Neural crest cell (in vitro differentiated cells): ENCODE measurements around the gene ZNF157. TPM values are rescaled to one million over a fixed set of nuclear protein-coding genes. Genes with fewer than 3 reads are reported as not detected.
"Not testable (repeated sequence)": the region's sequence is repeated elsewhere in the genome, so short reads cannot be mapped to it uniquely, and the experiment has no call there.

Experiments
- DNase-seq: peaks from one replicate; pipeline ENCODE4 v3.0.0; 2021; ENCODE audit warnings: low read depth, mixed read lengths, low spot score
- H3K27ac Mint-ChIP-seq: one replicate; pipeline ENCODE4 v1.8.0; 2021; ENCODE audit warnings: mild to moderate bottlenecking, mixed read lengths; ENCODE audit not compliant: unreplicated experiment
- H3K27me3 Mint-ChIP-seq: 2 replicates; pipeline ENCODE4 v1.8.0; 2021; ENCODE audit warnings: low read depth, mild to moderate bottlenecking, mixed read lengths
- H3K36me3 Mint-ChIP-seq: 2 replicates; pipeline ENCODE4 v1.8.0; 2021; ENCODE audit warnings: low read depth, mild to moderate bottlenecking, mixed read lengths
- H3K4me1 Mint-ChIP-seq: 2 replicates; pipeline ENCODE4 v1.8.0; 2021; ENCODE audit warnings: mixed read lengths
- H3K4me3 Mint-ChIP-seq: one replicate; pipeline ENCODE4 v1.8.0; 2021; ENCODE audit warnings: mild to moderate bottlenecking, mixed read lengths
- H3K9me3 Mint-ChIP-seq: 2 replicates; pipeline ENCODE4 v1.8.0; 2021; ENCODE audit warnings: mixed read lengths
- CTCF ChIP-seq: fragments of 200-600 bp; sonication (generic); conservative IDR thresholded peaks from 2 replicates; pipeline ENCODE4 v1.5.0; 2021; ENCODE audit warnings: antibody characterized with exemption, mild to moderate bottlenecking
- long read RNA-seq: library from polyadenylated mRNA; unstranded; transcript quantifications from one replicate; pipeline ENCODE4 v2.0.0, GENCODE V29; 2020
- total RNA-seq: library from RNA; stranded (reverse); gene quantifications from 2 replicates; pipeline ENCODE4 v1.2.1, GENCODE V29; 2021

Gene ZNF157
- total RNA-seq, result 1.4 and 1.9 TPM in 2 replicates
- long read RNA-seq, result 0 reads

- Mint-ChIP-seq H3K4me3 (no peak within 1 kb of the TSS), H3K36me3 (peaks cover 2% of the 10 kb centered on the region), H3K27ac (no peak within 1 kb of the TSS), H3K27me3 (no peaks in the 10 kb centered on the region), H3K4me1 (peaks cover 12% of the 10 kb centered on the region), H3K9me3 (no peaks in the 10 kb centered on the region)
- no peak for DNase-seq
- TF ChIP-seq CTCF, result no peak
Measured at GRCh38 chrX:47370278-47370677, at the start of gene ZNF157. Gene ZNF157, plus strand, starts transcription at chrX:47370578. Its CDS starts 91 bp downstream, at chrX:47370669.

GRCh38 chrX:47321386-47321785, 49.0 kb upstream of the ZNF157 start:
- no peak for TF ChIP-seq CTCF
- Mint-ChIP-seq H3K4me3 (peak overlapping the region; percentile 74), H3K27me3 (no peaks in the 10 kb centered on the region), H3K9me3 (peaks cover 2% of the 10 kb centered on the region), H3K36me3 (no peaks in the 10 kb centered on the region), H3K27ac (peak overlapping the region; percentile 91), H3K4me1 (peaks cover 27% of the 10 kb centered on the region)
- peak; percentile 68 for DNase-seq

DNA sequence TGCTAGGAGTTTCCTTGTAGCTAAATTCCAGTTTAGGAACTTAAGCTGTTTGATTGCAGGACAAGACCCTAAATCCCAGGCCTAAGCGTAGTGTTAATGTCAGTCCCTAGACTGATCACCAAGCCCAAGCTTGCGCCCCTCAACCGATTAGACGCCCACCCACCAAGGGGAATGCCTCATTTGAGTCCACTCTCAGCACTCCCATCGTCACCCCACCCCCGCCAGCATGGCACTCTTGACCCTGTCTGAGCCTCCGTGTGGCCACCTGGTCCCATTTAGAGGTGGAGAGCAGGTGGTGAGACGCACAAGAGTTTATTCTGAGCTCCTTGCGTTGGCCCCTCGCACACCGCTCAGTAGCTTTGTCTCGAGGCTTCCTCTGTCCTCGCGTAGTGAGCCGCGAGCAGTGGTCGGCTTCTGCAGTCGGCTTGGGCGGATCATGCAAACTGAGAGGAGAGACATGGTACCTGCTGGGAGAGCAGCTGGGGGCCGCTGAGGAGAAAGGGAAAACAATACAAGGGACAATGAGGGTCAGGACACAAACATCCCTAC, 48.5 kb upstream of the ZNF157 start:
- Mint-ChIP-seq H3K4me1 (peaks cover 22% of the 10 kb centered on the region), H3K9me3 (peaks cover 2% of the 10 kb centered on the region), H3K27me3 (no peaks in the 10 kb centered on the region), H3K4me3 (peak overlapping the region; percentile 74), H3K27ac (peak overlapping the region; percentile 91), H3K36me3 (no peaks in the 10 kb centered on the region)
- TF ChIP-seq CTCF, result no peak
- peak; percentile 2 for DNase-seq

GRCh38 chrX:47327902-47328301, 42.5 kb upstream of the ZNF157 start:
- H3K4me1 Mint-ChIP-seq, result peaks cover 10% of the 10 kb centered on the region
- H3K9me3 Mint-ChIP-seq, result no peaks in the 10 kb centered on the region
- DNase-seq, result no peak
- H3K27ac Mint-ChIP-seq, result no peak overlapping the region
- no peaks in the 10 kb centered on the region for H3K27me3 Mint-ChIP-seq
- TF ChIP-seq CTCF, result no peak
- H3K36me3 Mint-ChIP-seq, result no peaks in the 10 kb centered on the region
- H3K4me3 Mint-ChIP-seq, result no peak overlapping the region

DNA sequence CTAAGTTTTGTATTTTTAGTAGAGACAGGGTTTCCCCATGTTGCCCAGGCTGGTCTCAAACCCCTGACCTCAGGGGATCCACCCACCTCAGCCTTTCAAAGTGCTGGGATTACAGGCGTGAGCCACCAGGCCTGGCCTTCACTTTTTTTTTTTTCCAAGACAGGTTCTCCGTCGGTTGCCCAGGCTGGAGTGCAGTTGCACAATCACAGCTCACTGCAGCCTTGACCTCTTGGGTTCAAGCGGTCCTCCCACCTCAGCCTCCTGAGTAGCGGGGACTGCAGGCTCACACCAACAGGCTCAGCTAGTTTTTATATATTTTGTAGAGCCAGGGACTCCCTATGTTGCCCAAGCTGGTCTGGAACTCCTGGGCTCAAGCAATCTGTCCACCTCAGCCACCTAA, 37.6 kb upstream of the ZNF157 start:
- H3K27ac Mint-ChIP-seq, H3K27me3 Mint-ChIP-seq, H3K4me3 Mint-ChIP-seq: not testable (repeated sequence)

DNA sequence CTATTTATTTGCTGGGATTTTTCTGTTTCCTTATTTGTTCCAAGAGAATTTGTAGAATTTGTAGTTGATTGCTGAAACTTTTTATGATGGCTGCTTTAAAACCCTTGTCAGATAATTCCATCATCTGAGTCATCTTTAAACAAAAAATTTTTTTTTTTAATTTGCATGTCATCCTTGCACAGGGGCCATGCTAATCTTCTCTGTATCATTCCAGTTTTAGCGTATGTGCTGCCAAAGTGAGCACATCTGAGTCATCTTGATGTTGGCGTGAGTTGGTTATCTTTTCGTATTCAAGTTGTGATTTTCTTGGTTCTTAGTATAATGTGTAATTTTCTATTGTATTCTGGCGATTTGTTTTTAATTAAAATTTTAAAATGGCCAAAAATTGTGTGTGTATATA, 18.7 kb upstream of the ZNF157 start:
- Mint-ChIP-seq H3K4me1 (no peaks in the 10 kb centered on the region), H3K9me3 (peaks cover 6% of the 10 kb centered on the region), H3K4me3 (no peak overlapping the region), H3K36me3 (peaks cover 2% of the 10 kb centered on the region), H3K27me3 (no peaks in the 10 kb centered on the region), H3K27ac (no peak overlapping the region)
- DNase-seq, result no peak
- TF ChIP-seq CTCF, result no peak

More for the DNA sequence above, 37.6 kb upstream of the ZNF157 start:
- H3K36me3 Mint-ChIP-seq, H3K9me3 Mint-ChIP-seq, DNase-seq, H3K4me1 Mint-ChIP-seq: not testable (repeated sequence)
